ENCODE results near the gene TRPV6.

The TRPV6 gene

GRCh38 chr7:142851269-142851668 lies 34.3 kb downstream of the TRPV6 start:
- CTCF ChIA-PET: interaction anchor here (0.6 to 2.4 kb wide), 3 partner anchors 16 to 364 kb away, joined by 5 to 9 read pairs (median 7); no protein-coding TSS in a partner anchor
- POLR2A ChIA-PET: no interaction called here
- TF ChIP-seq ARNT (IDR thresholded peaks at IDR 0.05): no peak
- TF ChIP-seq FOXA1 (IDR thresholded peaks at IDR 0.05): no peak
- TF ChIP-seq SUZ12 (IDR thresholded peaks at IDR 0.05): no peak
- TF ChIP-seq TARDBP (IDR thresholded peaks at IDR 0.05): no peak
- no peak for TF ChIP-seq FOXK2 (IDR thresholded peaks at IDR 0.05)
- no peak for TF ChIP-seq ELF4 (IDR thresholded peaks at IDR 0.05)
- no peak for TF ChIP-seq CTBP1 (IDR thresholded peaks at IDR 0.05; ENCODE audit: borderline replicate concordance)
- TF ChIP-seq LEF1 (IDR thresholded peaks at IDR 0.05; ENCODE audit: borderline replicate concordance): no peak
- no peak for TF ChIP-seq SP1 (IDR thresholded peaks at IDR 0.05)
- TF ChIP-seq L3MBTL2 (conservative IDR thresholded peaks at IDR 0.05): no peak
- no peak for TF ChIP-seq BHLHE40 (IDR thresholded peaks at IDR 0.05; ENCODE audit: borderline replicate concordance)
- TF ChIP-seq PKNOX1 (IDR thresholded peaks at IDR 0.05): no peak
- no peak for TF ChIP-seq FOXM1 (IDR thresholded peaks at IDR 0.05; ENCODE audit: borderline replicate concordance)
- TF ChIP-seq NFRKB (IDR thresholded peaks at IDR 0.05): no peak
- no peak for DNase-seq (ENCODE audit: extremely low spot score)

- ChIA-PET POLR2A (no interaction called here), CTCF (no interaction called here)
- DNase-seq (ENCODE audit: extremely low spot score): no peak
- TF ChIP-seq NFRKB (IDR thresholded peaks at IDR 0.05) (no peak), SUZ12 (IDR thresholded peaks at IDR 0.05) (no peak), FOXA1 (IDR thresholded peaks at IDR 0.05) (no peak), PKNOX1 (IDR thresholded peaks at IDR 0.05) (no peak), BHLHE40 (IDR thresholded peaks at IDR 0.05; ENCODE audit: borderline replicate concordance) (no peak), ZNF384 (IDR thresholded peaks at IDR 0.05) (no peak), FOXM1 (IDR thresholded peaks at IDR 0.05; ENCODE audit: borderline replicate concordance) (no peak), L3MBTL2 (conservative IDR thresholded peaks at IDR 0.05) (no peak), ARNT (IDR thresholded peaks at IDR 0.05) (no peak), ELF4 (IDR thresholded peaks at IDR 0.05) (no peak), CTBP1 (IDR thresholded peaks at IDR 0.05; ENCODE audit: borderline replicate concordance) (no peak), FOXK2 (IDR thresholded peaks at IDR 0.05) (no peak), LEF1 (IDR thresholded peaks at IDR 0.05; ENCODE audit: borderline replicate concordance) (no peak), TARDBP (IDR thresholded peaks at IDR 0.05) (no peak), HDGF (IDR thresholded peaks at IDR 0.05; ENCODE audit: borderline replicate concordance) (no peak), SP1 (IDR thresholded peaks at IDR 0.05) (no peak)
Measured at GRCh38 chr7:142847353-142847752, 38.2 kb downstream of the TRPV6 start.

- TF ChIP-seq FOXK2 (IDR thresholded peaks at IDR 0.05) (no peak), PKNOX1 (IDR thresholded peaks at IDR 0.05) (no peak), HDGF (IDR thresholded peaks at IDR 0.05; ENCODE audit: borderline replicate concordance) (no peak), FOXM1 (IDR thresholded peaks at IDR 0.05; ENCODE audit: borderline replicate concordance) (no peak), ARNT (IDR thresholded peaks at IDR 0.05) (no peak), L3MBTL2 (conservative IDR thresholded peaks at IDR 0.05) (no peak), NFRKB (IDR thresholded peaks at IDR 0.05) (no peak)
- CTCF ChIA-PET: interaction anchor here (1.0 to 1.4 kb wide), 2 partner anchors 24 to 373 kb away, joined by 3 to 4 read pairs; no protein-coding TSS in a partner anchor
- POLR2A ChIA-PET: no interaction called here
- DNase-seq (ENCODE audit: extremely low spot score): no peak
Measured at GRCh38 chr7:142842251-142842766, 43.2 kb downstream of the TRPV6 start.

GRCh38 chr7:142838461-142839213 lies 46.9 kb downstream of the TRPV6 start:
- TF ChIP-seq CTBP1 (IDR thresholded peaks at IDR 0.05; ENCODE audit: borderline replicate concordance): no peak
- no peak for TF ChIP-seq HDGF (IDR thresholded peaks at IDR 0.05; ENCODE audit: borderline replicate concordance)
- no peak for TF ChIP-seq PKNOX1 (IDR thresholded peaks at IDR 0.05)
- no peak for TF ChIP-seq SP1 (IDR thresholded peaks at IDR 0.05)
- TF ChIP-seq SUZ12 (IDR thresholded peaks at IDR 0.05): no peak
- no peak for TF ChIP-seq ZNF384 (IDR thresholded peaks at IDR 0.05)
- no peak for TF ChIP-seq ARNT (IDR thresholded peaks at IDR 0.05)
- no peak for TF ChIP-seq FOXK2 (IDR thresholded peaks at IDR 0.05)
- no peak for TF ChIP-seq FOXA1 (IDR thresholded peaks at IDR 0.05)
- TF ChIP-seq ELF4 (IDR thresholded peaks at IDR 0.05): no peak
- no peak for TF ChIP-seq TARDBP (IDR thresholded peaks at IDR 0.05)
- no peak for TF ChIP-seq NFRKB (IDR thresholded peaks at IDR 0.05)
- no peak for TF ChIP-seq FOXM1 (IDR thresholded peaks at IDR 0.05; ENCODE audit: borderline replicate concordance)
- TF ChIP-seq LEF1 (IDR thresholded peaks at IDR 0.05; ENCODE audit: borderline replicate concordance): no peak
- TF ChIP-seq L3MBTL2 (conservative IDR thresholded peaks at IDR 0.05): no peak
- TF ChIP-seq BHLHE40 (IDR thresholded peaks at IDR 0.05; ENCODE audit: borderline replicate concordance): no peak
- POLR2A ChIA-PET: no interaction called here
- no peak for DNase-seq (ENCODE audit: extremely low spot score)
- CTCF ChIA-PET: no interaction called here

GRCh38 chr7:142836426-142836825 lies 49.1 kb downstream of the TRPV6 start:
- DNase-seq (ENCODE audit: extremely low spot score): no peak
- CTCF ChIA-PET: interaction anchor here (0.5 kb wide), 1 partner anchor 339 kb away, joined by 3 read pairs; no protein-coding TSS in a partner anchor
- POLR2A ChIA-PET: no interaction called here

More at GRCh38 chr7:142836426-142836825, 49.1 kb downstream of the TRPV6 start:
- TF ChIP-seq LEF1 (IDR thresholded peaks at IDR 0.05; ENCODE audit: borderline replicate concordance): no peak
- TF ChIP-seq BHLHE40 (IDR thresholded peaks at IDR 0.05; ENCODE audit: borderline replicate concordance): no peak
- TF ChIP-seq NFRKB (IDR thresholded peaks at IDR 0.05): no peak
